Measurements from ENCODE around the gene ACOX3.
"Not testable (repeated sequence)": the region's sequence is repeated elsewhere in the genome, so short reads cannot be mapped to it uniquely, and the experiment has no call there.

The ACOX3 gene

DNA sequence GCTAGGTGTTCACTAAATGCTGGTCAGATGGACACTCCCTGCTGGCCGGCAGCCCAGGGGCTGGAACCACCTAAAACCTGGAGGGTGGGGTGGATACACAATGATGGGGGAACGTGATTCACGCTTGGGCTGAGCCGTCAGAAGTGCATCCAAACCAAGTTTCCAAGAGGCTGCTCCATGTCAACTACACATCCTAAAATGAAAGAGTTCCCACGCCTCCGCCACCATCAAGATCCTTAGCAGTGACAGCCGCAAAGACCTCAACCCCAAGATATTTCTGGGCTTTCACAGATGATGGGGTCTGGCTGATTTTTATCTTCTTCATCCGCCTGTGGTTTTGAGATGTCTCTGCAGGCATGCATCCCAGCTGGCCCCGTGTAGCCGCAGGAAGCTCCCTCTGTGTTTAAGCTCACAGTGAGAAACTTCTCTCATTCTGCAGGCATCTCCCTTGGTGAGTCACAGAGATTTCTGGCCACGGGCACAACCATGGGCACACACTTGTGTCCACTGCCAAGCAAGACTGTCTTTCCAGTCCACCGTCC, 86.5 kb downstream of the ACOX3 start:
- DNase-seq (ENCODE audit: low read depth, low spot score), result no peak

DNA sequence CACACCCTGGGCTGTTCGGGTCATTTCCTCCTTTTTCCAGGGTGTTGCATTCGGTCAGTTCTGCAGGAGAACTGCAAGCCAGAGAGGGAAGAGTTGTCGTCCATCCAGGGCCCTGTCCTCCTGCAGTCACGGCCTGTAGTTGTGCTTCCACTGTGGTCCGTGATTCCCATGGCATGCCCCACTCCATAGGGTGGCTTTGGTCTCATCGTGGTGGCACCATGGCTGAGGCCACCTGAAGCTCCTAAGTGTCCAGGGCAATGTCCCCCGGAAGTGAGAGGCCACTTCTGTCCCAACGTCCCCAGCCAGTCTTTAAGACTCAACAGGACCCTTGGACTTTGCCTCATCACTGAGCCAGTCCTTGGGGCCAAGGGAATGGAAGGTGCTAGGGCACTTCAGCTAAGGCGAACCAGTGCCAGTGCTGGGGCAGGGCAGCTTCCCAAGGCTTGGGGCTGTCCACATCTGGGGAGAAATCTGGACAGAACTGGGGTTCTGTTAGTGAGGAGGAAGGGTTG, 87.3 kb downstream of the ACOX3 start:
- no peak for DNase-seq (ENCODE audit: low read depth, low spot score)

DNA sequence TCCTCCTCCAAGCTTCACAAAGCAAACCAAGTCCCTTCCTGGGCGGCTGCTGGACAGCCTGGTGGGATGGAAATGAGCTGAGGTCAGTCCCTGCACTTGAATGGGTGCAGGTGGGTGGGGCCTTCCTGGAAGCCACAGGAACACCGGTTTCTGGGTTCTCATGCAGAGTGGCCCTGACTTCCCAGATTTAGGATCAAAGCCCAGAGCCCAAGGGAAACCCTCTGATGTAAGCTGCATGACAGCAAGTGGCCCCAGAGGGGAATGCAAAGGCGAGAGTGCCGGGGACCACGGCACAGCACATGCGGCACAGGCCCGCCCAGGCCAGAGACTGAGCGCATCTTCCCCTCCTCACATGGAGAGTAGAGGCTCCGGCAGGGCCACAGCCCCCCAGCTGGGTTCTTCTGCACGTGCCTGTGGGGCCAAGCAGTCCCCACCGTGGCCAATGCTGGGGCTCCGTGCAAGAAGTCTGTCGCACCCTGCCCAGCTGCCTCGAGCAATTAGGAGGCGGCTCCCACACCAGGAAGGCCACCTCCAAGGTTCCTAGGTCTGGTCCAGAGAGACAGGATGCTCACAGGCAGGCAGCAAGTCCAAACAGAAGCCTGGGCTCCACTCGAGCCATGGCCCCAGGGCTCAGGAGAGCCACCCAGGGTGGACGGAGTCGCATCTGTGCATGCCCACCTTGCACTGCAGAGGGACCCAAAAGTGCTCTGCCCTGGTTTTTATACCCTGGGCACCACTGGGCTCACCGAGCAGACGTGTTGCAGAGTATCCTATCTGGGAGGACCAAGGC, 88.0 kb downstream of the ACOX3 start:
- no peak for DNase-seq (ENCODE audit: low read depth, low spot score)

DNA sequence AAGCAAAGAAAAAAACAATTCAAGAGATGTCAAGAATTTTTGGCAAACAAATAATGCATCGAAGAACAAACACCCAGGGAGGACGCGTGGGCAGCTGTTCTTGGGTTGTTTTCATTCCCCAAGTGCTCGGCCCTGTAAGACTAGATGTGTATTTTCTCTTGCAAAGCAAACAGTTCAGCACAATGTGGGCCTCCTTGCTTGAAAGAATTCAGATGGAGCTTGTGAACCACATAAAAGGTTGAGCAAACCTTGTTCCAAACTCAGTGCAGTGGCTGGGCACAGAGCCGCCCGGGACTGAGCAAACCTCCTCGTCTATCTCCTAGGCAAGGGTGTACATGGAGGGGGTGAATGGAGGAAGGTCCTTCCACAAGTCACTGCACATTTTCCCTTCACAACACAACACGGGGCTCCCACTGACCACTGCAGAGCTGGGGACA, 88.6 kb downstream of the ACOX3 start:
- DNase-seq (ENCODE audit: low read depth, low spot score), result peak; percentile 73

DNA sequence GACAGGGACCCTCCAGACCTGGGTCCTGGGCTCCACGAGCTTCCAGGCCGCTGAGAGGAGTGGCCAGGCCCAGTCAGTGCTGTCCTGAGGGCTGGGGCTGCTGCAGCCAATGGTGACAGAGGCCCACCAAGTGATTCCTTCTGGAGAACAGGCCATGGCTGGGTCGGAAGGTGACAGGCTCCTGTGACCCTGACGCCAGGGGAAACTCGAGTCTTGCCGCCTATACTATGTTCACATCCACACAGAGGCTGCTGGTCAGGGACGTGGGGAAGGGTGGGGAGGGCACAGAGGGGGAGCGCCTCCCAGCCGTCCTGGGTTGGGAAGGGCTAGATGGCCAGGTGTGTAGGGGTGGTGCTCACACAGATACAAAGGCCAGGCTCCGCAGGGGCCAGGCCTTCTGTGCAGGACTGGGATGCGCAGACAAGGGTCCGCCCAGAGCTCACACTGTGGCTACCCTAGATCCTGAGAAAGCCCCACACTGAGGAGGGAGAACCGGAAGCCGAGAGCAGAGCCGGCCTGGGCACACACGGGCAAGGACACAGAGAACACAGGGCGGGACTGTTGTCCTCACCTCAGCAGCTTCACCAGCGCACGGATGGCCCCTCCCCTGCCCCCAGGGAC, 89.6 kb downstream of the ACOX3 start:
- DNase-seq (ENCODE audit: low read depth, low spot score), result no peak

DNA sequence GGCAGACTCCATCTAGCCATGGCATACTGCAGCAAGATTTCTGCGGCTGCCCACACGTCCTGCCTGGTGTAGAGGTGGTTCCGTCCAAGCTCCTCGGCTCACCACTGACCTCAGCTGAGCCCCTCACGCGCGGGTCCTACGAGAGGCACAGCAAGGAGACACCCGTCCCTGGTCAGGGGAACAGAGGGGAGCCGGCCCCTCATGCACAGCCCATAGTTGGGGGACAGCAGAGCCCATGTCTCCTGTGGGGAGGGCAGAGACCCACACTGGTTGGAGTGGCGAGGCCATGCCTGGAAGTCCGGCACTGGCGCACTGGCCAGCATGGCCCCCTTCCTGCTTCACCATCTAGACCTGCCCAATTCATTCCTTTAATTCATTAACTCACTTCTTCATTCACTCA, 90.2 kb downstream of the ACOX3 start:
- no peak for DNase-seq (ENCODE audit: low read depth, low spot score)

DNA sequence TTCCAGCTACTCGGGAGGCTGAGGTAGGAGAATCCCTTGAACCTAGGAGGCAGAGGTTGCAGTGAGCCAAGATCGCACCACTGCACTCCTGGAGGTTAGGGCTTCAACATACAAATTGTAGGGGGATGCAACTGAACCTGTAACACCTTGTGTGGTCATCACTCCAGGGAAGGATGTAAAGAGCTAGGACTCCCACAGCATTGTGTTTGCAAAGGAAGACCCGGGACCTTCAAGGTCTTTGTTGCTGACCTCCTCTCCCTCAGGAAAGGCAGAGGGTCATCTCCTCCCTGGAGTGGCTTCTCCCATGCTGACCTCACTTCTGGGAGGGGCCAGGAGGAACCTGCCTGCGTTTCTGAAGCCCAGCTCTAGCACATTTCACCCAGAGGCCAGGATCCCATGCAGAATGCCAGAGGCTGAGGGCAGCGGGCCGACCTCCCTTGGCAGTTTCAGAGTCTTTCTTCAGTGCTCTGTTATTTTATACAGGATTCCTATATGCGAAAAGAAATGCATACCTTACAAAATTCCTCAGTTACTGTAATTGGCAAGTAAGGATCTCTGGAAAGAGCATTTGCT, 90.8 kb downstream of the ACOX3 start:
- no peak for DNase-seq (ENCODE audit: low read depth, low spot score)

DNA sequence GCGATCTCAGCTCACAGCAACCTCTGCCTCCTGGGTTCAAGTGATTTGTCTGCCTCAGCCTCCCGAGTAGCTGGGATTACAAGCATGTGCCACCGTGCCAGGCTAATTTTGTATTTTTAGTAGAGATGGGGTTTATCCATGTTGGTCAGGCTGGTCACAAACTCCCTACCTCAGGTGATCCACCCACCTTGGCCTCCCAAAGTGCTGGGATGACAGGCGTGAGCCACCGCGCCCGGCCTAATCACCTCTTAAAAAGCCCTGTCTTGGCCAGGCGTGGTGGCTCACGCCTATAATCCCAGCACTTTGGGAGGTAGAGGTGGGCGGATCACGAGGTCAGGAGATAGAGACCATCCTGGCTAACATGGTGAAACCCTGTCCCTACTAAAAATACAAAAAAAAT, 91.3 kb downstream of the ACOX3 start:
- DNase-seq (ENCODE audit: low read depth, low spot score), result not testable (repeated sequence)

DNA sequence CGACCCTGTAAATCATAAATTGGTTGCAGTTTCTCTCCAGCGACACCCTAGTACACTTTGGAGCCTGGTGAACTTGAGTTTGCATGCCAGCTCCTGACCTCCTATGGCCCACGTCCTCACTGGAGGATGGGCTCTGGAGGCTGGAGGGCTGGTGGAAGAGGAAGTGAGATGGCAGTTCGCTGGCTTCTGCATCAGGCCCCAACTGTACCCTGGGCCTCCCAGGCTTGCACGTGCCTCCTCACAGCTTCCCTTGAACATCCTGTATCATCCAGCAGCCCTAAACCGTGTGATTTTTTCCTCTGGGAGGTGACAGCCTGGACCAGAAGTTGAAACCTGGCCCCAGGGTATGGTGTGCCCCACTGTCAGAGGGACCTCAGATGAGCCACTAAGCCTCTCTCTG, 92.5 kb downstream of the ACOX3 start:
- no peak for DNase-seq (ENCODE audit: low read depth, low spot score)

DNA sequence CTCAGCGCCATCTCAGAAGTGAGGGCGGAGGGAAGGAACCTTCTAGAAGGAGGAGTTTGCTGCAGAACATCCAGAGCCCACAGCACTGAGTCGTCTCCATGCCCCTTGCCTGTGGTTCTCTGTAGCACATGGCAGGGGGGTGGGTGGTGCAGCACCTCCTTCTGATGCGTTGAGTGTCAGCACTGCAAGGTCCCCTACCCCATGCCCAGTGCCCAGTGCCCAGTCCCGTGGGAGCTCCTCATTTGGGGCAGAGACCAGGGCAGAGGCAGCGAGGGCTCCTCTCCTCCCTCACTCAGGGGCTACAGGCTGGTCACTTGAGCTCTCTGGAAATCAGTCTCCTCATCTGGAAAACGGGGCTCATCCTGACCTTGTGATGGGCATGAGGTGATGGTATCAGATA, 92.9 kb downstream of the ACOX3 start:
- DNase-seq (ENCODE audit: low read depth, low spot score), result no peak

DNA sequence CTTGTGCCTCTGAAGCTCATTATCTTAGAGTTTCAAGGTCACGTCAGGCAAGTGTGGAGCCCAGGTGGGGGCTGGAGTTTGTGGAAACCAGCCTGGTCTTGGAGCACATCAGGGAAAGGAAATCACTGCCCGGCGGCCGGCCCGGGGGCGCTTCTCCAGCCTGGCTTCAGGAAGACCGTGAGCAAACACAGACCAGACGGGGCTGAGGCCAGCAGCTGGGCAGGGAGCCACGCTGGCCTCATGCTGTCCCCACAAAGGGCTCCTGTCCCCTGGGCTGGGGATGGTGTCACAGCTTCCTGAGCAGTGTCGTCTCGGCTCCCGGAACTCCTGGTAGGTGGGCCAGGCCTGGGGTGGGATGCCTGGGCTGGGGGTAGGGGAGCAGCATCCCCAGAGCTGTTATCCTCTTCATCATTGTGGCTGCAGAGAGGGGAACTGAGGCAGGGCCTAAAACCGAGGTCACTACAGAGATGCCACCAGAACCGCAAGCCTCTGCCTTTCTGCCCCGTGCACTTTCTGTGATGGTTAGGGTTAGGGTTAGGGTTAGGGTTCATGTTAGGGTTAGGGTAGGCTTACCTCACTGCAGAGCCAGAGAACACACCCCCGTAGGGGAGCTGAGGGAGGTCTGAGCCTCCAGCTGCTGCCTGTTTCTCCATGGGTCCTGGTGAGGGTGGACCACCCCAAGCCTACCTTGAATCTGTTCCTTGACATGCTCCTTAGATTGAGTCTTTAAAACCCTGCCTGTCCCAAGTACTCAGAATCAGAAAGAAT, 93.5 kb downstream of the ACOX3 start:
- DNase-seq (ENCODE audit: low read depth, low spot score), result no peak

DNA sequence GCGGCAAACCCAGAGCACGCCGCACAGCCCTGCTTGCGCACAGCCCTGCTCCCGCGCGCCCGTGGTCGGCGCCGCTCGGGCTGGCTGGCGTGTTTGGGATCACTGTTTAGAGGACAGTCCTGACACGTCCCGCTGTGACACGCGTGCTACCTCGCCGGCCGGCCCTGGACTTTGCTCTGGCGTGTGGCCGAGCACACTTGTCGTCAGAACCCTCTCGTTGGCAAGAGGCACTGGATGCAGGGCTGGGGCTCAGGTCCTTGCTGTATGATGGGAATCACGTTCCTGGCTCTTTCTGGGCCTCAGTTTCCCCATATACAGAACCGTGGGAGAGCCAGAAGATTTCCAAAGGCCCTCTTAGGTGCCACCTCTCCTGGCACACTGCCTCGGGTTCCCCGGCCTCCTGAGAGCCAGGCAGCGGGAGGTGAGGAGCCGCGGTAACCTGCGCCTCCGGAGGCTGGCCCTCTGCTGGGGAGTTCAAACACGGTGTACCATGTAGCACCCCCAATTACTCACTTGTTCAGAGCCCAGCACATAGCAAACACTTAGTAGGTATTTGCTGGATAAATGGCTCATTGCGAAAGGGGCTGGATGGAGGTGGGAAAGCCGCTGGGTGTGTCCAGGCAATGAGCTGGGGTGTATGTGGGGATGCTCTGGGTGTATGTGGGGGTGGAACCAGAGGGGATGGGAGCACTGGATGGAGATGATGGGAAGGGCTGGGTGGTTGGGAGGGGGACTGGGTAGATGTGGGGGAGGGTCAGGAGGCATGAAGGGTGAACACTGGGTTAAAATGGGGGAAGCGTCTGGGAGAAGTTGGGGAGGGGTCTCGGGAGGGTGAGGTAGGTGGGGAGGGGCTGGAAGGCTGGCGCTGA, 94.3 kb downstream of the ACOX3 start:
- no peak for DNase-seq (ENCODE audit: low read depth, low spot score)

DNA sequence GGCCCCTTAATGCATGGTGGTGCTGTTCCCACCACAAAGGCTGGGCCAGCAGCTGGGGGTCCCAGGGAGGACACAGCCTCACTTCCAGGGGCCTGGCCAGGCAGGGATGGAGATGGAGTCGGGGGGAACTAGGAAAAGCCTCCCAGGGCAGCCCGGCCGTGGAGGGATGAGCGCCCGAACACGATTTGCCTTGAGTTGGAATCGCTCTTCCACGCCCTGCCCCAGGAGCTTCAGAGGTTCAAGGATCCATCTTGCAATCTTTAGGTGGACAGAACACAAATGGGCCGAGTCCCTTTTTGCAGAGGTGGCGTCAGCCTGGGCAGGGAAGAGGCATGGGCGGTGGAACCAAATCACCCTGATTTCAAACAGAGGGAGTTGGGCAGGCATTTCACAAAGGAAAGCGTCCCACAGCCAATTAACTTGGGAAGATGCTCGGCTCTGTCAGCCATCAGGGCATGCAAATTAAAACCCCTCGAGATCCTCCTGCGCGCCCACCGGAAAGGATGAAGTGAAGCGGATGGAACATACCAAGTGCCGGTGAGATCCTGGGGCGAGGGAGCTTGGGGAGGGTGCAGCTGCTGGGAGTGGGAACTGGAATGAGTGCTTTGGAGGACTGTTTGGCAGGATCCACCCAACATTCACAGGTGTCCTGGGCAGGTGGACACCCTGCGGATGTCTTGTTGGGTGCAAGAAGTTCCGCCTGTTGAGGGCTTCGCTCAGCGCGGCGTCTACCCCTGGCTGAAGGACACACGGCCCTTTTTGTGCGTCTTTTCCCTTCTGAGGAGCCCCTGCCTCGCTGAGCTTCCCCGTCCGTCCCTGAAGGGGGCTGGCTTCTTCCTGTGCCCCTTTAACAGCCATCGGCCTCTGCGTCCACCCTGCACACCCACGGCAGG, 95.2 kb downstream of the ACOX3 start:
- DNase-seq (ENCODE audit: low read depth, low spot score), result no peak

DNA sequence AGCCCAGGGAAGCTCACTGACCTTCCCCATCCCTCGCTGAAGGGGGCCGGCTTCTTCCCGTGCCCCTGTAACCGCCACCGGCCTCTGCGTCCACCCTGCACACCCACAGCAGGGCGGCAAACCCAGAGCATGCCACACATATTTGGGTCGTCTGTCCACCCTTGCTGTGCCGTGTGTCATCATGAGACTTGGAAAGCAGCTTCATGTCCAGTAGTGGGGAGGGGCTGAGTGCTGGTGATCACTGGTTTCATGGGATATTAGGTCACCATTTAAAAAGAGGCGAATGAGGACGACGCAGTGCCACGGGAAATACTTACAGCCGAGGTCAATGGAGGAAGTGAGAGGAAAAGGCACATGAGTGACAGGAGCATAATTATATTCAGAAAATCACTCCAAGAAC, 96.1 kb downstream of the ACOX3 start:
- DNase-seq (ENCODE audit: low read depth, low spot score), result no peak

DNA sequence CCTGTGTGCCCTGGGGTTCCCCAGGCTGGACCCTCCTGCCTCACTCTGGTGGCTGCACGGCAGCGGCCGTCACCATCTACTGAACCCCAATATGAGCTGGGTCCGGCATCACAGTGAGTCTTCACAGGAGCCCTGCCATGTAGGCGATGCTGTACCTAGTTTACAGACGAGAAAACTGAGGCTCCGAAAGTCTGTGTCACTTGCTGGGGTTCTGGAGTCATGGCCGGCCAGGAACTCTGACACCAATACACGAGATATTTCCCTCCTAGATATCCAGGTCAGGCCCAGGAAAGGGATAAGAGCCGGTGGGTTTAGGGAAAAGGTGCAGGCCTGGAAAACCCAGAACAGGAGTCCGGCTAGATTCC, 96.6 kb downstream of the ACOX3 start:
- DNase-seq (ENCODE audit: low read depth, low spot score), result no peak

DNA sequence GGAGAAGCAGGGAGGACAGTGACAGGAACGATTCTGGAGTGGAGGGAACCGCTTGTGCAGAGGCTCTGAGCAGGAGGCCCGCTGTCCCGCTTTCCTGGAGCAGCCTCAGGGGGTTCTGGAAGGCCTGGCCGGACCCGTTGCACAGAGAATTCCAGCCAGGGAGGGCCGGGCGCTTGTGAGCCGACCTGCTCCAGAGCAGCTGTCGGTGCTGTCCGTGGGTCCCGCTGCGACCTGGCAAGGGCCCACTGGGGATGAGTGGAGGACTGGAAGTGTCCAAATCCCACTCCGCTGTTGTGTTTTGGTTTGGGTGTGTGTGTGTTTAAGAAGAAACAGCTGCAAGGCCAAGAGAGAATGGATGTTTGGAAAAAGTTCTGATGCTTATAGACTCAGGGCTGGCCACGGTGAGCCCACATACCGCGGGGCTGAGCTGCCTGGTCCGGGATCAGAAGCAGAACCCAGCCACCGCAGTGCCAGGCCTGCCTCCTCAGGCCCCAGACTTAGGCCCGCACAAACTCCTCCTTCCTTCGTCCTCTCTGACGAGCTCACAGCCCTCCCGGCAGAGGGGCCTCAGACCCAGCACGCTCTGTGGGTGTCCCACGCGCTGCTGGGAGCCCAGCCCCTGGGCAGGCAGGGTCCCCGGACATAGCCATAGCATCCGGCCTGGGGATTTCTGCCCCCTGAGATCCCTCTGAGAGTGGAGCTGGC, 97.1 kb downstream of the ACOX3 start:
- no peak for DNase-seq (ENCODE audit: low read depth, low spot score)

DNA sequence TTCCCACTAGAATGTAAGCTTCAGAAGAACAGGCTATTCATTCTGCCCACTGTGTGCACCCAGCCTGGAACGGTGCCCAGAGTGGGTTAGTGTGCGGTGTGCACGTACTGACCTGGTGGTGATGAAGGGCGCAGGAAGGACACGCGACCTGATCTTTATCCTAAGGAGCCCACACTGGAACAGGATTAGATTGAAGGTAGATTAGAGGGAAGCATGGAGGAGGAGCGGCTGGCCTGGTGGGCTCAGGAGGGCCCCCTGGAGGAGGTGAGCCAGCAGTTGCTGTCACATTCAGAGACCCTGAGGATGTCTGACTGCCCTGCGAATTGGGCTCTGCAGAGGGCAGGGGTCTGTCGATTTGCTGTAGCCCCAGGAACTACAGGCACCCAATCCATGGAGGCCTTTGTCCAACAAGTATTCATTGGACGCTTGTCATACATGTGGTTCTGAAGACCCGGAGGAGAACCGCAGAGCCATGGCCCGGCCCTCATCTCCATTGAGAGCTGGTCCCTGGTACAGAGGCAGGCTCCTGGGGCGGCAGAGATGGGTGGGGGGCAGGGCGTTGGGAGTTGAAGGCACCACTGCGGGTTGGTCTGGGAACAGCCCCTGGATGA, 97.8 kb downstream of the ACOX3 start:
- no peak for DNase-seq (ENCODE audit: low read depth, low spot score)

DNA sequence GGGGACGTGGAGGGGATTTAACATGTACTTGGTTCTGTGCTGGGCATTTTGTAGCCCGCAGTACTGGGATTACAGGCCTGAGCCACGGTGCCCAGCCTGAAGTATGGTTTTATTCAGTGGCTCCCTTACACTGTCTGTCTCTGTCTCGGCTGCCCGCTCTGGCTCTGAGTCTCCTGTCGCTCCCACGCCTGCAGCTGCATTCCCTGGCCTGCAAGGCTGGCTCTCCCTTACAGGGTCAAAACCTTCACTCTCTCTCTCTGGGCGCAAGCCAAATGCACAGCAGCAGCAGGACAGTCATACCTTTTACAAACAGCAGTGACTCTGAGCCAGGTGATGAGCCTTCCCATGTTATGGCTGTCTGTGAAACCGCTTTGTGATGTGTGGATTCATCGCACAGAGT, 98.8 kb downstream of the ACOX3 start:
- no peak for DNase-seq (ENCODE audit: low read depth, low spot score)

DNA sequence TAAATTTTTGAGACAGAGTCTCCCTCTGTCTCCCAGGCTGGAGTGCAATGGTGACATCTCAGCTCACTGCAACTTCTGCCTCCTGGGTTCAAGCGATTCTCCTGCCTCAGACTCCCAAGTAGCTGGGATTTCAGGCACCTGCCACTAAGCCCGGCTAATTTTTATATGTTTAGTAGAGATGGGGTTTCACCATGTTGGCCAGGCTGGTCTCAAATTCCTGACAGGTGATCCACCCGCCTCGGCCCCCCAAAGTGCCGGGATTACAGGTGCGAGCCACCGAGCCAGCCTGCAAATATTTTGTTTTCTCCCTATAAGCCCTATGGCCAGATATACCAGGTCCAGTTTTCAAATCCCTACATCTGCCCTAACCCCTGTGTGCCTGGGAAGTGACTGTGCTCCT, 99.2 kb downstream of the ACOX3 start:
- DNase-seq (ENCODE audit: low read depth, low spot score), result not testable (repeated sequence)
